Coronary artery (tissue), 2 donors: ENCODE measurements around the gene TTC7B.

ENCODE experiments used
- DNase-seq: peaks from one replicate; pipeline ENCODE4 v3.0.0-alpha.2; 2017; ENCODE audit warnings: low spot score
- H3K27ac ChIP-seq, 2 donors: fragments of 200-600 bp; sonication (generic); one replicate each; pipeline ENCODE4 v1.5.1; 2016 to 2019
- H3K4me3 ChIP-seq: fragments of 200-600 bp; sonication (generic); 2 replicates; pipeline ENCODE4 v1.5.1; 2016; ENCODE audit warnings: mild to moderate bottlenecking, moderate library complexity
- TF ChIP-seq, protein P1 (sequence below): fragments of 200-600 bp; sonication (generic); IDR thresholded peaks from one replicate; pipeline ENCODE4 v1.5.1; 2019; ENCODE audit warnings: antibody characterized with exemption

TTC7B gene

DNA sequence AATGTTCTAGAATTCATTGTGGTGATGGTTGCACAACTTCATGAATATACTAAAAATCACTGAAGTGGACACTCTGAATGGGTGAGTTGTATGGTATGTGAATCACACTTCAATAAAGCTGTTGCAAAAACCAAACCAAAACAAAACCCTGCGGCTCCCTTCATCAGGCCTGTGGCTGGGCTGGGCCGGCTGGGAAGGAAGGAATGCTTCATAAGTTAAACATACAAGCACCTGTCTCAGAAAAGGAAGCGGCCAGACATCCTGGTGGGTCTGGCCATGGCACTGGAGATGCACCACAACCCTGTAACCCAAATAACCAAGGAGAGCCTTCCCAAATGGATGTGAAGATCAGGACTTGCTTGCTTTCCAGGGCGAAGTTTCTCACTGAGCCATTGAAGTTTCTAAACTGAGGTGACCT lies 34.9 kb downstream of the TTC7B start:
- Histone ChIP-seq H3K27ac (no peak overlapping the region), H3K4me3 (no peak overlapping the region)
- peak; percentile 21 for DNase-seq
- TF ChIP-seq, protein P1, sequence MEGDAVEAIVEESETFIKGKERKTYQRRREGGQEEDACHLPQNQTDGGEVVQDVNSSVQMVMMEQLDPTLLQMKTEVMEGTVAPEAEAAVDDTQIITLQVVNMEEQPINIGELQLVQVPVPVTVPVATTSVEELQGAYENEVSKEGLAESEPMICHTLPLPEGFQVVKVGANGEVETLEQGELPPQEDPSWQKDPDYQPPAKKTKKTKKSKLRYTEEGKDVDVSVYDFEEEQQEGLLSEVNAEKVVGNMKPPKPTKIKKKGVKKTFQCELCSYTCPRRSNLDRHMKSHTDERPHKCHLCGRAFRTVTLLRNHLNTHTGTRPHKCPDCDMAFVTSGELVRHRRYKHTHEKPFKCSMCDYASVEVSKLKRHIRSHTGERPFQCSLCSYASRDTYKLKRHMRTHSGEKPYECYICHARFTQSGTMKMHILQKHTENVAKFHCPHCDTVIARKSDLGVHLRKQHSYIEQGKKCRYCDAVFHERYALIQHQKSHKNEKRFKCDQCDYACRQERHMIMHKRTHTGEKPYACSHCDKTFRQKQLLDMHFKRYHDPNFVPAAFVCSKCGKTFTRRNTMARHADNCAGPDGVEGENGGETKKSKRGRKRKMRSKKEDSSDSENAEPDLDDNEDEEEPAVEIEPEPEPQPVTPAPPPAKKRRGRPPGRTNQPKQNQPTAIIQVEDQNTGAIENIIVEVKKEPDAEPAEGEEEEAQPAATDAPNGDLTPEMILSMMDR = no peak

DNA sequence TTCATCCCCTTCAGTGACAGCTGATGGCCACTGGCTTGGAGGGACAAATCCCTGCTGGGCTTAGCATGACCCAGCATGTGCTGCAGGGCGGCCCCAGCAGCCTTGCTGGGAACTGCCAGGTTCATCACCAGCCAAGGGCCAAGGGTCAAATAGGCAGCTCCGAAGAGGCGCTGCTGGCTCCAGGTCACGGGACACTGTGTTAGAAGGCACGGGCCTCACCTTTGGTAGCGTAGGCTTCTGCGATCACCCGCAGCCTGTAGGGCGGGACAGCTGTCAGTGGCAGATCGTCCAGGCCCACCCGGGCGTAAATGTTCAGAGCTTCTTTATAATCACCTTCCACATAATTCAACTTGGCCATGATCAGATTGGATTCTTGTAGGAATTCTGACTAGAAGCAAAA lies 35.7 kb downstream of the TTC7B start:
- DNase-seq = peak; percentile 50
- TF ChIP-seq, protein P1 = no peak
- Histone ChIP-seq H3K27ac (no peak overlapping the region), H3K4me3 (no peak overlapping the region)

DNA sequence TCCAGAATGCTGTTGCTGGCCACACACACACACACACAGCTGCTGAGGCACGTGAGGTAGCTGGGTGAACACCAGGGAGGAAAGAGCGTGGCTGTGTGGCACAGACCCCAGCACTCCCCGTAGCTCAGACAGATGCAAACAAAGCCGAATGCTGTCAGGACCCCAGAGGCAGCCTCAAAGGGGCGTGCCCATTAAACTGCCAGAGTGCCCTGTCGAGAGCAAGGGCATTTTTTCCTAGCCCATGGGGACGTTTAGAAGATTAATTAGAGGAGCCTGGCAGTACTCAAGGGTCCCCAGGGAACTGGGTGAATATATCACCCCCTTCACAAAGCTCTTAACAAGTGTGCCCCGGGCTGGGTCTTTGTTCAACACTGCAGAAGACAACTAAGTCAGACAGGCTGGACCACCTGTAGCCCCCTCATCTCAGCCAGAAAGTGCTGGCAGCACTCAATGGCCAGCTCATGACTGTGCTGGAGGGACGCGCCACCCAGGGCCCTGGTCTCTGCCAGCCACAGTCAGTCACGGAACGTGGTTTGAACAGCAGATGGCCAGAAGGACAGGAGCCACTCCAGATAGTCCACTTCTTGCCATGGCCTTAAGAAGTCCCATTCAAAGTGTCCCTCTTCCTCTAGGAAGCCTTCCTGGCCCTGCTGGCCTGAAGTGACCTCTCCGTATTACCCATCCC lies 37.5 kb downstream of the TTC7B start:
- TF ChIP-seq, protein P1 = no peak
- peak; percentile 33 for DNase-seq
- H3K27ac ChIP-seq = no peak overlapping the region
- H3K4me3 ChIP-seq = no peak overlapping the region

DNA sequence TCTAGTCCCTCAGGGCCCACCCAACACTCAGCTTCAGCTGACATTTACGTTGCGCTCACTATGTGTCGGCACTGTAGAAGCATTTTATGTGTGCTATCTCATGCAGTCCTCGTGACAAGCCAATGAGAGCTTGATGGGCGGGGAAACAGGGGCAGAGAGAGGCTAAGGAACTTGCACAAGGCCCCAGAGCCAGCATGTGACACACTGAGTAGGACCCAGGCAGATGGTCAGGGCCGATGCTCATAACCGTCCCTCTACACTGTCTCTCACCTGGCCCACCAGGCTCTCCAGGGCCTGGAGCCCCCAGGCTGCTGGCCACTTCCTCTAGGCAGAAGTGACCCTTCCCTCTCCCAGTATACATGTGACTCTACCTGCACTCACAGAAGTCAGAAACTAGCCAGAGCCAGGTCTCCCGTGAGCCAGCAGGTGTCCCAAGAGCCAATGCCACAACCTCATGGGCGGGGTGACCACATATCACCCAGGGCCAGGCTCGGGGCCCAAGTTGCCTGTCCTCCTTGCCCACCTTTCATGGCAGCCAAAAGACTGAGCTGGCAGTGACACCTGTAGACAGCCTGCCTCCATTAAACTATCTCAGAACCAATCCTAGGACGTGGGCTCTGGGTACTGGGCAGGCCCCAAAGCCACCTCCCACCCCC lies 38.3 kb downstream of the TTC7B start:
- H3K4me3 ChIP-seq = no peak overlapping the region
- H3K27ac ChIP-seq = no peak overlapping the region
- TF ChIP-seq, protein P1 = no peak
- DNase-seq = peak; percentile 59

DNA sequence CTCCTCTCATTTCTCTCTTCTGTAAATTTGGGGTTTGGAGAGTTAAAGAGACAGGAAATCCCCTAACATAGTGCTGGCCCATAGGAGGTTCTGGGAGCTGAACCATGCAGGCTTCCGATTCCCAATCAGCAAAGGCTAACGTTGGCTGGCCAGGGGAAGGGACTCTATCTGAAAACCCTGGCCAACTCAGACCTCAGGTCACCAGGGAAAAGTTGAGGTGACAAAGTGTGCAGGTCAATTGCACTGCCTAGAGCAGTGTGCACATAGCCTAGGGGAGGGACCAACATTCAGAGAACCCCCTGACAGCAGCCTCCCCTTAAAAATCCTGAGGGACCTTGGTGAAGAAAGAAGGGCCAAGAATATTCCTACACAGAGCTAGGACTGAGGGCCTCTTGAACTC lies 38.9 kb downstream of the TTC7B start:
- DNase-seq = no peak
- TF ChIP-seq, protein P1 = no peak
- Histone ChIP-seq H3K27ac (no peak overlapping the region), H3K4me3 (no peak overlapping the region)

DNA sequence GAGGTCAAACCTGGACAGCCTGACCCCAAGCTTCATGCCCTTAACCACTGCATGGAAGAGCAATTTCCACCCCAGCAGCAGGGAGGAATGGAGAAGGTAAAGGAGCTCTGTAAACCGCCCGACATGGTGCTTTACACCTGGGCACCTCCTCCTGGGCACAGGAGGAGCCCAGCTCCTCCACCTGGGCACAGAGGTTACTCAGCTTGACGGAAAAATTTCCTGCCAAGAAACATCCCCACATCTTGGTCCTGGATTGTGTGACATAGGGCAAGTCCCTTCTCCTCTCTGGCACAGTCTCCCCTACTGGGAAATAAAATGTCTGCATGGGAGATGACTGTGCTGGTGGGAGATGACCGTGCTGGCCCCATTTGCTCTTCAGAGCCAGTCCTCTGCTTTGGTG lies 40.8 kb downstream of the TTC7B start:
- Histone ChIP-seq H3K4me3 (no peak overlapping the region), H3K27ac (no peak overlapping the region)
- peak; percentile 40 for DNase-seq
- TF ChIP-seq, protein P1 = no peak

DNA sequence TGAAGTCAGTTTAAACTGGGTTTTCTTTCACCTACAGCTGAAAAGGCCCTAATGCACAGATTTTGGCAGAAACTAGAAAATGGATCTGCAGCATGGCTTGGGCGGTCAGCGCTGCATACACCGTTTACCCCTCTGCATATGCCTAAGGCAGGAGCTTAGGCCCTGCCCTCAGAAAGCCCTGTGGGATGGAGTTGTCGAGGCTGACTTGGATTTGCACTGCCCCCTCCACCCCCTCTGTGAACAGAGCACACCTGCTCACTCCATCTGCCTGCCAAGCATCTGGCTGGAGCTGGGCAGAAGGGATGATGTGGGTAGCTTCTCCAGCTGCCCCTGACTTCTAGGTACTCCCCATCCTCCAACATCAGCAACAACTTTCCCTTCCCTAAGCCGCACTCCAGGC lies 41.9 kb downstream of the TTC7B start:
- no peak overlapping the region for H3K4me3 ChIP-seq
- H3K27ac ChIP-seq = no peak overlapping the region
- TF ChIP-seq, protein P1 = no peak
- peak; percentile 50 for DNase-seq
